ENCODE data around the gene PTPRN2.

Gene PTPRN2

DNA sequence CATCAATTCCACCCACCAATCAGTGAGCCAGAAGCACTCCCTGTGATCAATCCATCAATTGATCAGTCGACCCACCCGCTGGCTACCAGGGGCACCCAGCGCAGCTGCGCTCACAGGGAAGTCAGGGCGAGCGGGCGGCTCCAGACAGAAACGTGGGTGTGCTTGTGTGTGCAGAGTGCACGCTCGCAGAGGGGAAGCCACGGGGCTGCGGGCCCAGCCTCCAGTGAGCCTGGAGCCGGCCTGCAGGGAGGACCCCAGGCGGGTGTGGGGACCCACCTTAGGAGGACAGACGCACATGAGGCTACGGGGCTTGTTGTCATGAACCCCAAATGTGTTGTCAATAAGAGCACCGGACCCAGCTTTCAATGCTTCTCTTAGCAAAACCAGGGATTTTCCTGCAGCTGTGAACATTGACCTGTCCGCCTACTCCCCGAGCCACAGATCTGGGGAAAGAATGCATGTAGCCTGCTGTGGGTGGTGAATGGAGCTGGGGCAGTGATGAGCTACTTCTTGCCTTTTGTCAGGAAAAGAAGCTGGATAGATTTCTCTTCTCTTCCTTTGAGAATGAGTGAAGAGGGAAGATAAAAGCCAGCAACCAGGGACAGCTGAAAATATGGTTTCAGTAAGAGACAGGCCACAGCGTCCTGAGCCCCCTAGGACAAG is 753.0 kb downstream of the PTPRN2 start:
- no peak for DNase-seq (ENCODE audit: low read depth in 3 of 3)

GRCh38 chr7:157832866-157833607 is 754.6 kb downstream of the PTPRN2 start:
- no peak for DNase-seq (ENCODE audit: low read depth in 3 of 3)

GRCh38 chr7:157832421-157832820 is 755.2 kb downstream of the PTPRN2 start:
- DNase-seq (ENCODE audit: low read depth in 3 of 3), result no peak

DNA sequence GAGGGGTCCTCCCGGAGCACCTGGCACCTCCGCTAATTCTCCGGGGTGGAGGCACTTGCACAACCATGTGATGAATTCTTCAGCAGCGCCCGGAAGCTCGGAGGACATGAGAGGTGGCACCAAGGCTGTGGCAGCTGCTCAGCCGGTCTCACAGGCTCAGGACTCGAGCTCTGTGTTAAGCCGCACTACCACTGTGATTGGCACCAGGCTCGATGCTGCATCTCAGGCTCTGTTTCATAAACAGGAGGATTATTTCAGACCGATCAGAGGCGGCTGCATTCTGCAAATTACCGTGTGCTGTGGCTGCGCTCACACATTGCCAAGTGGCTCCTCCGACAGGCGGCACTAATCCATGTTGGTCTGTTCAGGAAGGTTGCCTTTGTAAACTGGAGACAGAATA is 755.6 kb downstream of the PTPRN2 start:
- DNase-seq (ENCODE audit: low read depth in 3 of 3), result no peak

GRCh38 chr7:157831143-157831905 is 756.3 kb downstream of the PTPRN2 start:
- DNase-seq (ENCODE audit: low read depth in 3 of 3), result no peak

DNA sequence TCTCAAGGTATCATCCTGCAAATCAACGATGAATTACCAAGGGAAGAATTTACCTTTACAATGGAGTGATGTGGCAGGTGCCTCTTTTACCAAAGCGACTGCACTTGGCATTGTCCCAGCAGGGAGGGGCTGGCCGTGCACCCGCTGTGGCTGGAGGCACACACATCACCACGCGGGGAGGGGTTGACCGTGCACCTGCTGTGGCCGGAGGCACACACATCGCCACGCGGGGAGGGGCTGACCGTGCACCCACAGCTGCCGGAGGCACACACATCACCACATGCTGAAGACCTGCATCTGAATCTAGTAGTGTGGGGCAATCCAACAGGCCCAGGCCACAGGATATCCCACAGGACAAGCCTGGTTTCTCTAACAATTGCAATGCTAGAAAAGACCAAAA is 757.3 kb downstream of the PTPRN2 start:
- no peak for DNase-seq (ENCODE audit: low read depth in 3 of 3)

- no peak for DNase-seq (ENCODE audit: low read depth in 3 of 3)
These were observed 758.1 kb downstream of the PTPRN2 start for GRCh38 chr7:157829491-157829890.

- no peak for DNase-seq (ENCODE audit: low read depth in 3 of 3)
These were observed 758.7 kb downstream of the PTPRN2 start for GRCh38 chr7:157828881-157829280.

DNA sequence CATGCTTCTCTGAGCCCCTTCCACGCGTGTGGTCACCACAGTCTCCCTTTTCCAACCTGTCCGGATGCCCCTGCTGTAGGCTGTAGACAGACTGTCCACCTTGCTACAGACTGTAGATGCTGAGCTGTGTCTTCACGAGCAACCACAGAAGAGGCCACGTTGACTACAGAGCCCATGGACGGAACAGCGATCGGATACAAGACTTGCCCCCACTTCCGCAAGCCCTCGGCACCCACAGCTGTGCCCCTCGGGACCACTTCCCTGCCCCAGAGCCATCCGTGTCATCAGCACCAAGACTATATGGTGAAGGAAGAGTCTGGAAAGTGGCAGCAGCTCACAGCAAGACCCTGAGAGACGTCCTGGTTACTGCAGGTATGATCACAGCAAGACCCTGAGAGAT is 759.4 kb downstream of the PTPRN2 start:
- no peak for DNase-seq (ENCODE audit: low read depth in 3 of 3)

DNA sequence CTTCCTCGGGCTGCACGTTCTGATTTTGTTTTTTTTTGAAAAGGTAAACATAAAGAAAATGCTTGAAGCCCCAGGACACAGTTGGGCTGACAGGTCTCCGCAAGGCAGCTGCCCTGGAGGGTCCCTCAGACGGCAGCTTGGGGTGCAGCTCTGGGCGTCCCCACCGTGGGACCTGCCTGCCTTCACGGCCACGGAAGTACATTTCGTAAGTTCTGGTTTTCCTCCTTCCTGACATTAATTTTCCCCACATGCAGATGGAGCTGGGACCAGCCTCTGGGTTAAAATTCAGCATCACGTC is 759.8 kb downstream of the PTPRN2 start:
- DNase-seq (ENCODE audit: low read depth in 3 of 3), result no peak

- peak in 1 of 3 donors; percentile 30 for DNase-seq (ENCODE audit: low read depth in 3 of 3)
These were observed 760.4 kb downstream of the PTPRN2 start for GRCh38 chr7:157827045-157827862.

DNA sequence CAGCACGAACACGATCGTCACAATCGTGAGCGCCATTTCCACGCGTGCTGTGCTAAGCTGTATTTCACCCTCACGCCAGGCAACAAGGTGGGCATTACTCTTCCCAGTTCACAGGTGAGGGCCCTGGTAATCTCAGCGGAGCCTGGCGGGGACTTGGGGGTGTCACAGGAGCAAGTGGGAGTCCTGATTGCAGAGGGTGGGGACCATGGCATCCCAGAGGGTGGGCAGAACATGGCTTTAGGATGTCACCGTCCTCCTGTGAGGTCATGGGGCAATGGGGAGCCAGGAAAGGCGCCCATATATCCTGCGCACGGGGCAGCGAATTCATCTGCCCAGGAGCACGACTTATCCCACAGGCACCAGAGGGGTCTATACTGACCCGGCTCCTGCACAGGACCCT is 761.1 kb downstream of the PTPRN2 start:
- no peak for DNase-seq (ENCODE audit: low read depth in 3 of 3)

DNA sequence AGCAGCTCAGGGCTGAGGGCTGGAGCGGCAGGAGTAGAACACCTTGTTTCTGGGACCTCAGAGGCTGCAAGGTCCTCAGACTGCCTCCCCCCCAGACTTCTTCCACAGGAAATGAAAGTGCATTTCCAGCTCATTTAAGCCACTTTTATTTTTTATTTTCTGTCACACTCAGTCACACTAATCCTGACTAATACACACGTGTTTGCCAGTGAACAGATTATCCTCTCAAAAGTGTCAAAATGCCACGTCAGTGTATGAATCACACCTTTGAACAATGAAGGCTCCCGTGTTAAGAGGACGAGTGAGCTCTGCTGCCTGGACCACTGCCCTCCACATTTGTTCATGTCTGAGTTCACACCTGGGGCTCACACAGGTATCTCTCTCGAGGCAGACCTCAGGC is 762.3 kb downstream of the PTPRN2 start:
- no peak for DNase-seq (ENCODE audit: low read depth in 3 of 3)

DNA sequence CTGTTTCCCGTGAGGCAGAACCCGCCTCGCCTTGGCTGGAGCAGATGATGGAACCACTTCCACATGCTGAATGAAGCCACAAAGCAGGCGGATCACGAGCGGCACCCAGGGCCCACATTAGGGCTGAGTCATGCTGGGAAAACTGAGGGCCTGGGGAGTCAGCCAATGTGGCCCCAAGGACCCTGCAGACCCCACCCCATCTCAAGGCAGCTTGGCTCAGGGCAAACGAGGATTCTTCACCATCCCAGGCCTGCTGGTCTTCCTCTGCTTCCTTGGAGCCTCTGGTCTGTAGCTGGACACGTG is 762.9 kb downstream of the PTPRN2 start:
- DNase-seq (ENCODE audit: low read depth in 3 of 3), result no peak

GRCh38 chr7:157824011-157824818 is 763.4 kb downstream of the PTPRN2 start:
- DNase-seq (ENCODE audit: low read depth in 3 of 3), result no peak

DNA sequence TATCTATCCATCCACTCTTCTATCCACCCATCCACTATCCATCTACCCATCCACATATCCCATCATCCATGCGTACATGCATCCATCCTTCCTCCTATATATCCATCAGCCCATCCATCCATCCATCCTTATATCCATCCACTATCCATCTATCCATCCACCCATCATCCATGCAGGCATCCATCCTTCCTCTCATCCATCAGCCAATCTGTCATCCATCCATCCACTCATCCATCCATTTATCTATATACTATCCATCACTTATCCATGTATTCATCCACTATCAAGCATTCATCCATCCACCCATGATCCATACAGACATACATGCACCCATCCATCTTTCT is 765.0 kb downstream of the PTPRN2 start:
- DNase-seq (ENCODE audit: low read depth in 3 of 3), result no peak

DNA sequence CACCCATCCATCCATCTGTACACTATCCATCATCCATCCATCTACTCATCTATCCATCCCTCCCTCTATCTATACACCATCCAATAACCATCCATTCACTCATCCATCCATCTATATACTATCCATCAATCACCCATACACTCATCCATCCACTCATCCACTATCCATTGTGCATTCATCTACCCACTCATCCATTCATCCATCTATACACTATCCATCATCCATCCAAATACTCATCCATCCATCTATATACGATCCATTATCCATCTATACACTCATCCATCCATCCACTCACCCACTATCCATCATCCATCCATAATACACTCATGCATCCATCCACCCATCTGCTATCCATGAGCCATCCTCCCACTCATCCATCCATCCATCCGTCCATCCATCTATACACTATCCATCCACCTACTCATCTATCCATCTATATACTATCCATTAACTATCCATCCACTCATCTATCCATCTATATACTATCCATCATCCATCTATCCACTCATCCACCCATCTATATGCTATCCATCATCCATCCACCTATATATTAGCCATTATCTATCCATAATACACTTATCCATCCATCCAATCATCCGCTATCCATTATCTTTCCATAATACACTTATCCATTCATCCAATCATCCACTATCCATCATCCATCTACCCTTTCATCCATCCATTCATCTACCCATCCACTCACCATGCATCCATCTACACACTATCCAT is 765.5 kb downstream of the PTPRN2 start:
- no peak for DNase-seq (ENCODE audit: low read depth in 3 of 3)

DNA sequence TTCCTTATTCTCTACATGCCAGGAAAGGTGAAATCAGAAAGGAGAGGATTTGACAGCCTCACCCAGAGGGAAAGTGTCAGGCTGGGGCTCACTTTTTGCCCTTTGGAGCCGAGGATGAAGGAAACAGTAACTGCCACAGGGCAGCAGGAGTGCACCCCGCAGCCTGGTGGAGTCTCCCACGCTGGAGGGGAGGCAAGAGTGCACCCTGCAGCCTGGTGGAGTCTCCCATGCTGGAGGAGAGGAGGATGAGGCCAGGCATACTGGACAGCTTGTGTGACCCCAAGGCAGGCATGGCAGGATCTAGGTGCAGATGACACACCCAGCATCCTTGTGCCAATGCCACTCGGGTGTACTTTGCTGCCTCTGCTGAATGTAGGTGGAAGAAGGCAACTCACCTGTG is 766.8 kb downstream of the PTPRN2 start:
- DNase-seq (ENCODE audit: low read depth in 3 of 3), result no peak

DNA sequence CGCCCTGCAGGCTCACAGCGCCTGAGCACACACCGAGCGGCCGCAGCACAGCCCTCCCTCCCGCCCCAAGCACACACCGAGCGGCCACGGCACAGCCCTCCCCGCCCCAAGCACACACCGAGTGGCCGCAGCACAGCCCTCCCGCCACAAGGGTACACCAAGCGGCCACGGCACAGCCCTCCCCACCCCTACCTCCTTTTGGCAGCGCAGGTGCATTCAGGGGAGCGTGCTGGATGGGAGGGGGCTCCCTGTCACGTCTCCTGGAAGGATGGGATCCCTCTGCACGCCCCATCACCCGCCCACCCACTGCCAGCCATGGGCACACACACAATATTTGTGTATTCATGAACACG is 768.2 kb downstream of the PTPRN2 start:
- DNase-seq (ENCODE audit: low read depth in 3 of 3), result no peak

DNA sequence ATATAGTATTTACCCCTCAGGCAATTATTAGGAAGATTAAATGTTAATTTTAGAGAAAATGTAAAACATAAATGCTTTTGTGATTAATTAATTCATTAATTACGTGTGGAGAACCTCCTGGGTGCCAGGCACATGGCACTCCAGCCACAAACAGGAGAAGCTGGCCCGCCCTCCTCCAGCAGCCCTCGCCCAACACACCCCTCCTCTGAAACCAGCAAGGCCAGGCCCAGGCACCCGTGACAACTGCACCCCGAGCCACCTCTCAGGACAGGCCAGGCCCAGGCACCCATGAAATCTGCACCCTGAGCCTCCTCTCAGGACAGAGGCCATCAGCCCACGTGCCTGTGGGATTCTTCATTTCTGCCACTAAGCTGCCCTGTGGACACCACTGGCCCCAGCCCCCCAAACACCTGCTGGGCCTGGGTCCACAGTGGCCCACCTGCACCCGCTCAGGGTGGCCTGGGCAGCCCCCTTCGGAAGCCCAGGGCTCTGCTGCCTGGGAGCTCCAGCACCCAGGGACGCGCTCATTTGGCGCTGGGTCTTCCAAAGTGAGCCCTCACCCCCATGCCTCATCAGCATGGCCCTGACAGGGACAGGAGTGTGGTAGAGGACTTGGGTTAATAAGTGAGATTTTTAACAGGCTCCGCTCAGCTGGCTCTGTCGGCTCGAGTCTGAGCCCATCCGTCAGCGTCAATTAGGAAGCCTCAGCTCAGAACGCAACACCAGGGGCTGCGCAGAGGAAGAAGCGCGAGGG is 768.7 kb downstream of the PTPRN2 start:
- DNase-seq (ENCODE audit: low read depth in 3 of 3), result no peak
